ENCODE data around the gene TMEM250.

TMEM250 gene

GRCh38 chr9:136085815-136086212, 32.9 kb downstream of the TMEM250 start:
- H3K27ac ChIP-seq: peak overlapping the region; percentile 13
- TF ChIP-seq CTCF (conservative IDR thresholded peaks at IDR 0.05): no peak
- TF ChIP-seq ZFX (IDR thresholded peaks at IDR 0.05): no peak

- TF ChIP-seq CTCF (conservative IDR thresholded peaks at IDR 0.05) (no peak), ZFX (IDR thresholded peaks at IDR 0.05) (no peak)
These were observed 34.4 kb downstream of the TMEM250 start for GRCh38 chr9:136084063-136084944.

GRCh38 chr9:136083558-136084062, 35.1 kb downstream of the TMEM250 start:
- TF ChIP-seq ZFX (IDR thresholded peaks at IDR 0.05): no peak
- no peak for TF ChIP-seq CTCF (conservative IDR thresholded peaks at IDR 0.05)

More at GRCh38 chr9:136084063-136084944, 34.4 kb downstream of the TMEM250 start:
- H3K27ac ChIP-seq: no peak overlapping the region

GRCh38 chr9:136082496-136083361, 35.9 kb downstream of the TMEM250 start:
- H3K27ac ChIP-seq: no peak overlapping the region
- TF ChIP-seq ZFX (IDR thresholded peaks at IDR 0.05) (no peak), CTCF (conservative IDR thresholded peaks at IDR 0.05) (no peak)

More at GRCh38 chr9:136083558-136084062, 35.1 kb downstream of the TMEM250 start:
- no peak overlapping the region for H3K27ac ChIP-seq

GRCh38 chr9:136081826-136082495, 36.7 kb downstream of the TMEM250 start:
- no peak for TF ChIP-seq ZFX (IDR thresholded peaks at IDR 0.05)
- no peak for TF ChIP-seq CTCF (conservative IDR thresholded peaks at IDR 0.05)
- no peak overlapping the region for H3K27ac ChIP-seq

- TF ChIP-seq CTCF (conservative IDR thresholded peaks at IDR 0.05) (no peak), ZFX (IDR thresholded peaks at IDR 0.05) (no peak)
- H3K27ac ChIP-seq: no peak overlapping the region
These were observed 37.4 kb downstream of the TMEM250 start for GRCh38 chr9:136081113-136081825.
